Endothelial cell of umbilical vein (primary cell): ENCODE measurements around the gene MAP4K2.

Source experiments
- CTCF ChIP-seq, 2 donors: IDR thresholded peaks; 1 replicate in 1 of 2; 2 replicates in 1 of 2; pipeline ENCODE4 v1.5.1; 2011; ENCODE audit warnings: low read length in 2 of 2, mild to moderate bottlenecking in 2 of 2, moderate library complexity in 2 of 2, control low read depth in 1 of 2, inconsistent platforms in 1 of 2, low read depth in 1 of 2; ENCODE audit not compliant: insufficient read depth in 1 of 2; ENCODE audit errors: extremely low read depth in 1 of 2
- JUN ChIP-seq: IDR thresholded peaks from 2 replicates; pipeline ENCODE4 v1.6.1; 2011; ENCODE audit warnings: borderline replicate concordance, low read depth; ENCODE audit not compliant: insufficient read length, insufficient read depth

GRCh38 chr11:64751136-64751535 lies 51.9 kb downstream of the MAP4K2 start:
- TF ChIP-seq CTCF (IDR thresholded peaks at IDR 0.05; ENCODE audit: extremely low read depth in 1 of 2, insufficient read depth in 1 of 2, low read depth in 1 of 2, low read length in 2 of 2) = no peak
- no peak for TF ChIP-seq JUN
